GM12865 (cell line): ENCODE measurements around the gene SUN5.
"Not testable (repeated sequence)": the region's sequence is repeated elsewhere in the genome, so short reads cannot be mapped to it uniquely, and the experiment has no call there.

Experiments
- DNase-seq: peaks from one replicate; pipeline ENCODE4 v3.0.0; 2010; ENCODE audit warnings: low read depth
- H3K4me3 ChIP-seq: 2 replicates; pipeline ENCODE4 v1.5.1; 2011; ENCODE audit warnings: mild to moderate bottlenecking, low read depth, low read length, control low read depth
- TF ChIP-seq, protein P1 (sequence below): IDR thresholded peaks from 2 replicates; pipeline ENCODE4 v1.5.1; 2011; ENCODE audit warnings: low read length, control low read depth, low read depth, inconsistent platforms; ENCODE audit not compliant: insufficient read depth; ENCODE audit errors: missing control alignments

The SUN5 gene

DNA sequence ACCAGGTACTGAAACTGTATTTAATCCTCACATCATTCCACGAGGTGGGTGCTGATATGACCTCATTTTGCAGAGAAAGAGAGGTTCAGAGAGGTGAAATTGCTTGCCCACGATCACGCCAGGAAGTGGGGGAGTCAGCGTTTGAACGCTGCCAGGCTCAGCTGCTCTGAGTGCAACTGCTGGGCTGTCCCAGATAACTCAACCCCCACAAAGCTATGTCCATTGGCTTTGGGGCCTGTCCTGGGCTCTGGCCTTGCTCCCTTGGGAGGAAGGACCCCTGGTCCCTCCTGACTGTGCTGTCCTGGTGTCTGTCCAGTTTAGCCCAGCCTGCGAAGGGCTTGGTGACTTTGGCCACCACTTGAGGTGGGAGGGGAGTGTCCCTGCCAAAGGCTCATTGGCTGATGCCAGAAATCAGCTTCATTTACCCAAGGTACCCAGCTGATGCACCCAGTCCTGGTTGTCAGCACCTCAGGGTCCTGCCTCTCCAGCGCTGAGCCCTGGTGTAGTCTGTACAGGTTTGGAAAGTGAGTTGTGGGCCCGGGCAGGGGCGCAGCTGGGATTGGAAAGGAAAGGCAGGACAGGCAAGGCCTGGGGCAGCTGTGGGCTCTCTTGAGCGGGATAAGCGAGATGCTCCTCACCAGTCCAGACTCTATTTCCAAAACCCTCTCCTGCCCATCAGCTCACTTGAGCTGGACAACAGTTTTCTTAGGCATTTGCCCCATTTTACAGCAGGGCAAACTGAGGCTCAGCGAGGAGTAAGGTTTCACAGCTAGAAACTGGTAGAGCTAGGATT lies 38.5 kb downstream of the SUN5 start:
- TF ChIP-seq, protein P1, sequence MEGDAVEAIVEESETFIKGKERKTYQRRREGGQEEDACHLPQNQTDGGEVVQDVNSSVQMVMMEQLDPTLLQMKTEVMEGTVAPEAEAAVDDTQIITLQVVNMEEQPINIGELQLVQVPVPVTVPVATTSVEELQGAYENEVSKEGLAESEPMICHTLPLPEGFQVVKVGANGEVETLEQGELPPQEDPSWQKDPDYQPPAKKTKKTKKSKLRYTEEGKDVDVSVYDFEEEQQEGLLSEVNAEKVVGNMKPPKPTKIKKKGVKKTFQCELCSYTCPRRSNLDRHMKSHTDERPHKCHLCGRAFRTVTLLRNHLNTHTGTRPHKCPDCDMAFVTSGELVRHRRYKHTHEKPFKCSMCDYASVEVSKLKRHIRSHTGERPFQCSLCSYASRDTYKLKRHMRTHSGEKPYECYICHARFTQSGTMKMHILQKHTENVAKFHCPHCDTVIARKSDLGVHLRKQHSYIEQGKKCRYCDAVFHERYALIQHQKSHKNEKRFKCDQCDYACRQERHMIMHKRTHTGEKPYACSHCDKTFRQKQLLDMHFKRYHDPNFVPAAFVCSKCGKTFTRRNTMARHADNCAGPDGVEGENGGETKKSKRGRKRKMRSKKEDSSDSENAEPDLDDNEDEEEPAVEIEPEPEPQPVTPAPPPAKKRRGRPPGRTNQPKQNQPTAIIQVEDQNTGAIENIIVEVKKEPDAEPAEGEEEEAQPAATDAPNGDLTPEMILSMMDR, result no peak
- DNase-seq, result no peak
- H3K4me3 ChIP-seq, result no peak overlapping the region

DNA sequence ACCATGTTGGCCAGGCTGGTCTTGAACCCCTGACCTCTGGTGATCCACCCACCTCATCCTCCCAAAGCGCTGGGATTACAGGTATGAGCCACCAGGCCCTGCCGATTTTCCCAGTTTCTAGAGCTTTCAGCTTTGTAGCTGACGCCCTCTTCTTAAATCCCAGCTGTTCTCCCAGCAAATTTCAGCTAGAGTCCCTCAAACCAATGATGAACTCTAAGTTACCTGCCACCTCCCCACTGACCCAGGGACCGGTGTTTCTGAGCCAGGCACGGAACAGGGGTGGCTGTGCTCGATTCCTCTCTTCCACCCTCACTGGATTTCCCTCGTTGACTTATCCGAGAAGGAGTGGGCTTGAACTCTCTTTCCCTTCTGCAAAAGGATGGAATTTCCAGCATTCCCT lies 39.1 kb downstream of the SUN5 start:
- no peak overlapping the region for H3K4me3 ChIP-seq
- TF ChIP-seq, protein P1, result no peak

DNA sequence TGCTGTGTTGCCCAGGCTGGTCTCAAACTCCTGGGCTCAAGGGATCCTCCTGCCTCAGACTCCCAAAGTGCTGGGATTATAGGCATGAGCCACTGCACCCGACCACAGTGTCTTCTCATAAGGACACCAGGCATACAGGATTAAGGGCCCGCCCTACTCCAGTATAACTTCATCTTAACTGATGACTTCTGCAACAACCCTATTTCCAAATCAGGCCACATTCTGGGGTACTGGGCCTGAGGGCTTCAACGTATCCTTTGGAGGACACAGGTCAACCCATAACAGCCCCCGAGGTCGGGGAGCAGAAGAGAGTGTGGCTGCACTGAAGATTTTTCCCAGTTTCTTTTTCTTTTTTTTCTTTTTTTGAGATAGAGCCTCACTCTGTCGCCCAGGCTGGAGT lies 39.7 kb downstream of the SUN5 start:
- no peak overlapping the region for H3K4me3 ChIP-seq
- TF ChIP-seq, protein P1, result no peak
- no peak for DNase-seq

More for the DNA sequence above, 39.1 kb downstream of the SUN5 start:
- no peak for DNase-seq

DNA sequence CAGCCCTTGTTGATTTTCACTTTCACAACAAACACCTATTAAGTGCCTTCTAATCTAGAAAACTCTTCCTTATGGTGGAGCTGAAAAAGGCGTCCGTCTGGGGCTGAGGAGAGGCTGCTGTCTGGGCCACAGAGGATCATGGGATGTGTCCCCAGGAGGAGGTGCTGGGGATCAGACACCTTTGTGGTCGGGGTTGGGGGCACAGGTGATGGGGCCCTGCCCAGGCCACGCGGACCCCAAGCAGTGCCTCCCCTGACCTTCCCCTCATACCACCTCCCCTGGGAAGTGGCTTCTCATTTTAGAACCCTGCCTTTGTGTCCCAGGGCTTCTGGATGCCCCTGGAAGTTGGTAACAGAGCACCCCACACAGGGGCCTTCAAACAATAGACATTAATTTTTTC lies 41.1 kb downstream of the SUN5 start:
- TF ChIP-seq, protein P1, result no peak
- DNase-seq, result no peak

DNA sequence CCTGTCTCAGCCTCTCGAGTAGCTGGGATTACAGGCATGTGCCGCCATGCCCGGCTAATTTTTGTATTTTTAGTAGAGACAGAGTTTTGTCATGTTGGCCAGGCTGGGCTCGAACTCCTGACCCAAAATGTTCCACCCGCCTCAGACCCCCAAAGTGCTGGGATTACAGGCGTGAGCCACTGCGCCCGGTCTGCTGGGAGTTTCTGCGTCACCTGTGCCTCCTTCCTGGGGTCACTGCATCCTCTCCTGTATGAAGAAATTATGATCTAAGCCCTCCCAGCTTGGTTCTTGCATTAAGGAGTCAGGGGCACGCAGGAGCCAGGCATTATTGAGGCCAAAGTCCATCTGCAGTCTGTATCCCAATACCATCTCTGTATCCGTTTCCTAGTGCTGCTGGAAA lies 41.6 kb downstream of the SUN5 start:
- not testable (repeated sequence) for DNase-seq

More for the DNA sequence above, 41.1 kb downstream of the SUN5 start:
- H3K4me3 ChIP-seq, result no peak overlapping the region

DNA sequence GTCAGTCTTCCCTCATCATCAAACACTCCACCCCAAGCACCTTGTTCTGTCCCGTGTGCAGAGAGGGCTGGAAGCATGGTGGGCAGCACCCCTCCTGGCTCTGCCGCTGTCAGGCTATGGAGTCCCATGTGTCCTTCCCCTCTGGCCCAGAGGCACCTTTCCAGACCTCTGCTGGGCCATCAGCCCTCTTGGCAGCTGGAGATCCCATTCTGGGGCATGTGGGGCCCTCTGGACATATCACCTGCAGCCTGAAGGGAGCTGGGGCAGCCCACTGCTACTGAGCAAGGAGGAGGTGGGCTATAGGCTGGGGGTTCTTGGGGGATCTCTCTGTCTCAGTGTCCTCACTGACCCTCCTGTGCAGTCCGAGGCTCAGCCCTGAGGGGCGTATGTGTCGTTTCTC lies 42.2 kb downstream of the SUN5 start:
- TF ChIP-seq, protein P1, result no peak
- no peak for DNase-seq

More for the DNA sequence above, 41.6 kb downstream of the SUN5 start:
- H3K4me3 ChIP-seq, result not testable (repeated sequence)

DNA sequence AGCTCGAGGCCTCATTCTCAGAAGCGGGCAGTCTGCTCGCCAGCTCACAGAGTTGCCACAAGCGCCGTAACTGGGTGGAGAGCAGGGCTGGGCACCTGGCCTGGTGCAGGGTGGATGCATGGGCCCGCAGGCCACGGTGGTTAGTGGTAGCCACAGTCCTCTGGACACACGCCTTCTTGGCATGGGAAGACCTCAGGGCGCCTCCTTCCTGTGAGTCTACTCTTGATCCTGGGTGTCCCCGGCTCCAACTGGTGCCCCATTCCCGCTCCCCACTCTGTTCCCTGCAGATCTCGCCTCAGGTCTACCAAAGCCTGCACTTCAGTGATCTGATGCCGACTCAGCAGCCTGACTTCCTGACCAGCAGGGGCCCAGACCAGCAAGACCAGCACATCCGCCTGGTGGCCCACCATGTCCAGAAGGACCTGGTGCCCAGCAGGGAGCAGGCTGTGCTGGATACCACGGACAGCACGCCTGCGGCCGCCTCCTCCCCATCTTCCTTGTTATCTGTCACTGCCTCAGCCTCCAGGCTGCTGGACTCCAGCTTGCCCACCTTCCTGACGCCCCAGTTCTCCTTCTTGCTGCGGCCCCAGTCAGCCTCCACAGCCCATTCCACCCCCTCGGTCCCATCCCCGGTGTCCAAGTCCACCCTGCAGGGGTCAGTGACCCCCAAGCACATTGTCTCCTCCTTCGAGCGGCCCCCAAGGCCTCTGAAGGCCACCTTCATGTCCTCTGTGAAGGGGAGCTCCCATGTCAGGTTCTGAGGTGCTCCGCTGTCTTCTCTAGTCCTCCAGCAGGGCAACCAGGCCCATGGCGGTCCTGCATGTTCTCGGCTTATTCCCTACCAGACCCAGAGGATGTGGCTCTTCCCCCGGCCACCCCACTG lies 43.1 kb downstream of the SUN5 start:
- H3K4me3 ChIP-seq, result no peak overlapping the region
- TF ChIP-seq, protein P1, result no peak
- DNase-seq, result no peak

More for the DNA sequence above, 42.2 kb downstream of the SUN5 start:
- H3K4me3 ChIP-seq, result no peak overlapping the region
